ENCODE results near the gene CCND2.

DNA sequence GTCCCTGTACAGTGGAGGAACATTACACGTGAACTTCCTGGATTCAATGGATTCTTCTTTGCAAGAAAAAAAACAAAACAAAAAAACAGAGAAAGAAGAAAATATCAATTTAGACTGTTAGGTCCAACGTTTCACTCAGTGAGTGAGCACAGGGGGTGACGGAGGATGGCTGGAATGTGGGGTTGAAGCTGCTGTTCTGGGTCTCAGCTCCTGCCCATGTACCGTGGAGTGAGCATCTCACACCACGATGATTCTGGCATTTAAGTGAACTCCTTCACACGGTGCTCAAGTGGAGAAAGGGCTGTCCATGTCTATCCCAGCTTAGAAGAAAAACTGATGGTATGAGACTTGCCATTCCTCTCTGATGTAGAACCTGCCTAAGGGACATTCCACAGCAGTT is 23.2 kb downstream of the CCND2 start:
- TF ChIP-seq EZH2 (IDR thresholded peaks at IDR 0.05) (no peak), POLR2AphosphoS5 (IDR thresholded peaks at IDR 0.05; ENCODE audit: borderline replicate concordance, low read depth, low read length) (no peak)
